GM23338 (cell line): ENCODE measurements around the gene MPV17L. TPM values are rescaled to one million over a fixed set of nuclear protein-coding genes. Genes with fewer than 3 reads are reported as not detected.

Experiments
- ATAC-seq: fragments of 200-7000 bp; cut with Tn5 transposase; 3 replicates; pipeline ENCODE4 v1.9.1; 2020
- DNase-seq: peaks from one replicate; pipeline ENCODE4 v3.0.0-alpha.2; 2015; ENCODE audit warnings: low spot score
- H2AFZ ChIP-seq: fragments of 200-600 bp; sonication (generic); 2 replicates; pipeline ENCODE4 v1.8.0; 2016; ENCODE audit warnings: antibody characterized with exemption, mild to moderate bottlenecking, moderate library complexity
- H3F3A ChIP-seq: fragments of 200-600 bp; sonication (generic); replicated peaks from 2 replicates; pipeline ENCODE4 v1.8.0; 2017; ENCODE audit warnings: antibody characterized with exemption, mixed run types, low read depth
- H3K27ac ChIP-seq: fragments of 200-600 bp; sonication (generic); 2 replicates; pipeline ENCODE4 v1.6.1; 2016; ENCODE audit warnings: low read depth
- H3K27me3 ChIP-seq: fragments of 200-600 bp; sonication (generic); 2 replicates; pipeline ENCODE4 v1.8.0; 2016; ENCODE audit warnings: mild to moderate bottlenecking, mixed run types, moderate library complexity; ENCODE audit not compliant: insufficient read depth
- H3K36me3 ChIP-seq: fragments of 200-600 bp; sonication (generic); 2 replicates; pipeline ENCODE4 v1.8.0; 2016; ENCODE audit warnings: mild to moderate bottlenecking; ENCODE audit not compliant: insufficient read depth
- H3K4me1 ChIP-seq: fragments of 200-600 bp; sonication (generic); 2 replicates; pipeline ENCODE4 v1.8.0; 2016; ENCODE audit warnings: mild to moderate bottlenecking, moderate library complexity; ENCODE audit not compliant: insufficient read depth
- H3K4me2 ChIP-seq: fragments of 200-600 bp; sonication (generic); 2 replicates; pipeline ENCODE4 v1.7.1; 2017; ENCODE audit warnings: mixed run types
- H3K4me3 ChIP-seq: fragments of 200-600 bp; sonication (generic); 2 replicates; pipeline ENCODE4 v1.6.1; 2016; ENCODE audit warnings: mixed run types
- H3K79me2 ChIP-seq: fragments of 200-600 bp; sonication (generic); replicated peaks from 2 replicates; pipeline ENCODE4 v1.8.0; 2017; ENCODE audit warnings: mild to moderate bottlenecking; ENCODE audit not compliant: insufficient read depth
- H3K9me2 ChIP-seq: fragments of 200-600 bp; sonication (generic); 2 replicates; pipeline ENCODE4 v1.8.0; 2017; ENCODE audit not compliant: insufficient read depth
- H4K20me1 ChIP-seq: fragments of 200-600 bp; sonication (generic); replicated peaks from 2 replicates; pipeline ENCODE4 v1.8.0; 2017; ENCODE audit warnings: mild to moderate bottlenecking; ENCODE audit not compliant: insufficient read depth
- H3K27ac Mint-ChIP-seq: 2 replicates; pipeline ENCODE4 v1.8.0; 2020; ENCODE audit warnings: inconsistent platforms, mild to moderate bottlenecking, moderate library complexity, mixed read lengths
- H3K27me3 Mint-ChIP-seq: 3 replicates; pipeline ENCODE4 v1.8.0; 2022; ENCODE audit warnings: low read depth, mild to moderate bottlenecking, moderate library complexity, mixed read lengths, inconsistent platforms; ENCODE audit not compliant: insufficient read depth, poor library complexity
- H3K36me3 Mint-ChIP-seq: 3 replicates; pipeline ENCODE4 v1.8.0; 2021; ENCODE audit warnings: low read depth, mild to moderate bottlenecking, inconsistent platforms, moderate library complexity, mixed read lengths
- H3K4me1 Mint-ChIP-seq: 3 replicates; pipeline ENCODE4 v1.8.0; 2020; ENCODE audit warnings: mild to moderate bottlenecking, inconsistent platforms, mixed read lengths
- H3K4me3 Mint-ChIP-seq: 3 replicates; pipeline ENCODE4 v1.8.0; 2021; ENCODE audit warnings: moderate library complexity, mild to moderate bottlenecking, inconsistent platforms, mixed read lengths
- H3K9me3 Mint-ChIP-seq: 3 replicates; pipeline ENCODE4 v1.8.0; 2020; ENCODE audit warnings: moderate library complexity, mild to moderate bottlenecking, inconsistent platforms, mixed read lengths
- CREB1 ChIP-seq: fragments of 250-450 bp; sonication (Bioruptor Pico); IDR thresholded peaks from 2 replicates; pipeline ENCODE4 v1.5.0; 2020; ENCODE audit warnings: low read depth, mild to moderate bottlenecking, moderate library complexity
- CTCF ChIP-seq, 2 experiments: fragments of 200-600 bp in 1 of 2; sonication (generic) in 1 of 2; conservative IDR thresholded peaks; 2 replicates each; pipeline versions ENCODE4 v1.5.1 to v1.6.1; 2016 to 2017; ENCODE audit warnings: antibody characterized with exemption in 2 of 2, low read depth in 2 of 2, mild to moderate bottlenecking in 2 of 2, moderate library complexity in 1 of 2
- ETS1 ChIP-seq: IDR thresholded peaks from 2 replicates; pipeline ENCODE4 v1.6.1; 2016; ENCODE audit warnings: antibody characterized with exemption
- EZH2 ChIP-seq: fragments of 200-600 bp; sonication (generic); IDR thresholded peaks from one replicate; pipeline ENCODE4 v1.8.0; 2017; ENCODE audit warnings: antibody characterized with exemption, mild to moderate bottlenecking, low read depth; ENCODE audit not compliant: unreplicated experiment
- EZH2phosphoT487 ChIP-seq: fragments of 200-600 bp; sonication (generic); IDR thresholded peaks from one replicate; pipeline ENCODE4 v1.8.1; 2018; ENCODE audit warnings: antibody characterized with exemption; ENCODE audit not compliant: unreplicated experiment
- JUNB ChIP-seq: IDR thresholded peaks from one replicate; pipeline ENCODE4 v1.6.1; 2016; ENCODE audit warnings: antibody characterized with exemption; ENCODE audit not compliant: unreplicated experiment
- NANOG ChIP-seq: IDR thresholded peaks from 2 replicates; pipeline ENCODE4 v1.6.1; 2016; ENCODE audit warnings: antibody characterized with exemption, borderline replicate concordance
- POLR2AphosphoS5 ChIP-seq: IDR thresholded peaks from 2 replicates; pipeline ENCODE4 v1.6.1; 2016; ENCODE audit warnings: antibody characterized with exemption, low read depth
- REST ChIP-seq: IDR thresholded peaks from one replicate; pipeline ENCODE4 v1.6.1; 2018; ENCODE audit warnings: antibody characterized with exemption; ENCODE audit not compliant: unreplicated experiment
- STAT1 ChIP-seq: IDR thresholded peaks from one replicate; pipeline ENCODE4 v1.6.1; 2016; ENCODE audit warnings: antibody characterized with exemption; ENCODE audit not compliant: unreplicated experiment
- ZNF114 ChIP-seq: fragments of 250-450 bp; sonication (Bioruptor Pico); IDR thresholded peaks from 2 replicates; pipeline ENCODE4 v1.5.0; 2020; ENCODE audit warnings: mild to moderate bottlenecking, moderate library complexity
- ZNF331 ChIP-seq: fragments of 250-450 bp; sonication (Bioruptor Pico); IDR thresholded peaks from 2 replicates; pipeline ENCODE4 v1.5.0; 2020; ENCODE audit warnings: low read depth, mild to moderate bottlenecking, moderate library complexity
- ZNF462 ChIP-seq: fragments of 250-450 bp; sonication (Bioruptor Pico); IDR thresholded peaks from 2 replicates; pipeline ENCODE4 v1.5.0; 2020; ENCODE audit warnings: mild to moderate bottlenecking, moderate library complexity
- polyA plus RNA-seq: library from polyadenylated mRNA; unstranded; fragments of >200 nt; fragmentation: Nextera tagmentation; extraction: Ambion mirVana; gene quantifications from 2 replicates; pipeline ENCODE4 v1.2.1, GENCODE V29; 2016
- total RNA-seq: library from RNA; depleted of rRNA; stranded (reverse); fragments of >200 nt; shearing (Covaris generic); gene quantifications from 2 replicates; pipeline ENCODE4 v1.2.3, GENCODE V29; 2014

The MPV17L gene
- total and polyA plus RNA-seq, 2 experiments from 2014 or later: 3.0 to 11.7 TPM

GRCh38 chr16:15398618-15399316 is 3.2 kb downstream of the MPV17L start:
- ATAC-seq: no peak

More at GRCh38 chr16:15398618-15399316, 3.2 kb downstream of the MPV17L start:
- no peaks in the 10 kb centered on the region; the same call in 1 of the 2 replicates for H3F3A ChIP-seq
- no peak overlapping the region for H2AFZ ChIP-seq
- H3K4me2 ChIP-seq: 0 out of 2 replicates have a peak overlapping the region, but pooled peaks have one; percentile 26
- H3K4me1 Mint-ChIP-seq: peaks cover 30% of the 10 kb centered on the region
- no peak for TF ChIP-seq ZNF331 (CRISPR knock-in tag)
- no peak for TF ChIP-seq EZH2phosphoT487
- TF ChIP-seq REST: no peak
- no peak for TF ChIP-seq ETS1
- TF ChIP-seq CREB1: no peak
- no peak for TF ChIP-seq POLR2AphosphoS5
- no peak for TF ChIP-seq ZNF462
- no peak for TF ChIP-seq EZH2
- TF ChIP-seq STAT1: no peak
- TF ChIP-seq ZNF114 (CRISPR knock-in tag): no peak
- TF ChIP-seq NANOG: no peak
- no peak for TF ChIP-seq JUNB
- TF ChIP-seq CTCF (conservative IDR thresholded peaks at IDR 0.05; ENCODE audit: low read depth in 2 of 2): no peak
- no peak overlapping the region for H3K4me3 ChIP-seq
- 0 out of 2 replicates have a peak, but pooled peaks cover 2% of the 10 kb centered on the region for H3K27me3 ChIP-seq
- no peaks in the 10 kb centered on the region for H4K20me1 ChIP-seq
- H3K79me2 ChIP-seq: no peaks in the 10 kb centered on the region
- H3K9me3 Mint-ChIP-seq: no peaks in the 10 kb centered on the region; the same call in 2 of the 3 replicates
- no peak overlapping the region for H3K4me3 Mint-ChIP-seq
- peaks cover 10% of the 10 kb centered on the region; the same call in 2 of the 3 replicates for H3K36me3 Mint-ChIP-seq
- no peaks in the 10 kb centered on the region for H3K36me3 ChIP-seq
- DNase-seq: peak; percentile 23
- H3K4me1 ChIP-seq: peaks cover 12% of the 10 kb centered on the region
- H3K27ac ChIP-seq: no peak overlapping the region
- no peak overlapping the region for H3K27ac Mint-ChIP-seq
- no peaks in the 10 kb centered on the region for H3K9me2 ChIP-seq
- peaks cover 12% of the 10 kb centered on the region for H3K27me3 Mint-ChIP-seq
